Measurements from ENCODE around the gene INSRR.

DNA sequence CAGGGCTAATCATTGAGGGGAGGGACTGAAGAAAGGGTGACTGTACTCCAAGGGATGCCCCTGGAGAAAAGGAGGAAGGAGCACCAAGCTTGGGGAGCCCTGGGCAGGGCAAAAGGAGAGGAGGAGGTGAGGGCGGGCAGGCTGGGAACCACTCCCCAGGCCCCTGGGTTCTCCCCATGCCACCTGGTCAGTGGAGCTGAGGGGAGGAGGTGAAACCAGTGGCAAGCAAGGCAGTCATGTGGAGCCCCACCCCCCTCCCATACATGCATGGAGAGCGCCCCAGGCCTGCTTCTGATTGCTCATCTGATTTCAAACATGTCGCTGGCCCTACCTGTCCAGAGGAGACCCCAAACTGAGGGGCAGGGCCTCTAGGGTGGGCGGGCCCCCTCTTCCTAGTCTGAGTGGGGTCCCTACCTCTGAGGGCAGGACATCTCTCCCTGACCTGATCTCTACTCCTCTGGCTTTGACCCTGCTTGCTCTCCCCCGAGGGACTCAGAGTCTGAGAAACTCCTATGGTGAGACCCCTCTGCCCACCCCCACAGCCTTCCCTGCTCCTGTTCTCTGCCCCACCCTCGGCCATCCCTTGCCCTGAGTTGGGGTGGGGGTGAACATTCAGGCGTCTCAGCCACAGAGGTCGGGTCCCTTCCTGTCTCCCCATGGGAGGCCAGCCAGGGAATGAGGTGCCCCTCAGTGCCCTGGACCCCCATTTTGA lies 18.6 kb downstream of the INSRR start:
- TF ChIP-seq, protein P1, sequence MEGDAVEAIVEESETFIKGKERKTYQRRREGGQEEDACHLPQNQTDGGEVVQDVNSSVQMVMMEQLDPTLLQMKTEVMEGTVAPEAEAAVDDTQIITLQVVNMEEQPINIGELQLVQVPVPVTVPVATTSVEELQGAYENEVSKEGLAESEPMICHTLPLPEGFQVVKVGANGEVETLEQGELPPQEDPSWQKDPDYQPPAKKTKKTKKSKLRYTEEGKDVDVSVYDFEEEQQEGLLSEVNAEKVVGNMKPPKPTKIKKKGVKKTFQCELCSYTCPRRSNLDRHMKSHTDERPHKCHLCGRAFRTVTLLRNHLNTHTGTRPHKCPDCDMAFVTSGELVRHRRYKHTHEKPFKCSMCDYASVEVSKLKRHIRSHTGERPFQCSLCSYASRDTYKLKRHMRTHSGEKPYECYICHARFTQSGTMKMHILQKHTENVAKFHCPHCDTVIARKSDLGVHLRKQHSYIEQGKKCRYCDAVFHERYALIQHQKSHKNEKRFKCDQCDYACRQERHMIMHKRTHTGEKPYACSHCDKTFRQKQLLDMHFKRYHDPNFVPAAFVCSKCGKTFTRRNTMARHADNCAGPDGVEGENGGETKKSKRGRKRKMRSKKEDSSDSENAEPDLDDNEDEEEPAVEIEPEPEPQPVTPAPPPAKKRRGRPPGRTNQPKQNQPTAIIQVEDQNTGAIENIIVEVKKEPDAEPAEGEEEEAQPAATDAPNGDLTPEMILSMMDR (IDR thresholded peaks at IDR 0.05) = no peak
- TF ChIP-seq POLR2A (IDR thresholded peaks at IDR 0.05) (no peak), POLR2AphosphoS5 (IDR thresholded peaks at IDR 0.05) (no peak)

Measured in gastroesophageal sphincter (tissue), 3 donors.